Tibial nerve (tissue), 3 donors: ENCODE results near the gene DDB1.

Source experiments
- POLR2A ChIP-seq, 2 donors: fragments of 450-650 bp; IDR thresholded peaks; one replicate each; pipeline ENCODE4 v1.6.1; 2017; ENCODE audit warnings: antibody characterized with exemption in 2 of 2, mild to moderate bottlenecking in 2 of 2, moderate library complexity in 2 of 2
- TF ChIP-seq, protein P1 (sequence below), 5 experiments: fragments of 200-600 bp in 3 of 5; fragments of 450-650 bp in 2 of 5; sonication (generic) in 3 of 5; IDR thresholded peaks; one replicate each; pipeline ENCODE4 v1.5.1; 2016 to 2019; ENCODE audit warnings: antibody characterized with exemption in 5 of 5, mild to moderate bottlenecking in 3 of 5, moderate library complexity in 2 of 5

DNA sequence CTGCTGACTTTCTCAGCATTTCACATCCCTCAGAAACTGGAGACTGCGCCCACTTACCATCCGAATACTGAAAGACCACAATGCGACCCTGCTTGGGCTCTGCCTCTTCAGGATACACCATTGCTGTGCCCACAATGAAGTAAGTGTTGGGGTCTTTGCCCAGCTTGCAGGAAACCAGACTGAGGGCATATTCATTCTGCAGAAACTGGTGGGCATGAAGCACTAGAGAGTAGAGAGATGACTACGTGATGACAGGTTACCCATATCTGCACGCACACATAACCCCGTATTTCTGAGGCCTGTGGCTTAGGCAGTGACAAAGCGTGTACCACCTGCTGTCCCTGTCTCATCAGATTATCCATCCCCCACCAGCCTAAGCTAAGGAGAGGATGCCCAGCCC is 23.2 kb downstream of the DDB1 start:
- TF ChIP-seq POLR2A (IDR thresholded peaks at IDR 0.05) = no peak
- TF ChIP-seq, protein P1, sequence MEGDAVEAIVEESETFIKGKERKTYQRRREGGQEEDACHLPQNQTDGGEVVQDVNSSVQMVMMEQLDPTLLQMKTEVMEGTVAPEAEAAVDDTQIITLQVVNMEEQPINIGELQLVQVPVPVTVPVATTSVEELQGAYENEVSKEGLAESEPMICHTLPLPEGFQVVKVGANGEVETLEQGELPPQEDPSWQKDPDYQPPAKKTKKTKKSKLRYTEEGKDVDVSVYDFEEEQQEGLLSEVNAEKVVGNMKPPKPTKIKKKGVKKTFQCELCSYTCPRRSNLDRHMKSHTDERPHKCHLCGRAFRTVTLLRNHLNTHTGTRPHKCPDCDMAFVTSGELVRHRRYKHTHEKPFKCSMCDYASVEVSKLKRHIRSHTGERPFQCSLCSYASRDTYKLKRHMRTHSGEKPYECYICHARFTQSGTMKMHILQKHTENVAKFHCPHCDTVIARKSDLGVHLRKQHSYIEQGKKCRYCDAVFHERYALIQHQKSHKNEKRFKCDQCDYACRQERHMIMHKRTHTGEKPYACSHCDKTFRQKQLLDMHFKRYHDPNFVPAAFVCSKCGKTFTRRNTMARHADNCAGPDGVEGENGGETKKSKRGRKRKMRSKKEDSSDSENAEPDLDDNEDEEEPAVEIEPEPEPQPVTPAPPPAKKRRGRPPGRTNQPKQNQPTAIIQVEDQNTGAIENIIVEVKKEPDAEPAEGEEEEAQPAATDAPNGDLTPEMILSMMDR (IDR thresholded peaks at IDR 0.05) = no peak
